HPDE6-E6E7 (cell line): ENCODE results near the gene TTC38.

Experiments used
- DNase-seq: peaks from one replicate; pipeline ENCODE4 v3.0.0; 2011; ENCODE audit warnings: missing footprints; ENCODE audit errors: extremely low spot score

TTC38 gene

DNA sequence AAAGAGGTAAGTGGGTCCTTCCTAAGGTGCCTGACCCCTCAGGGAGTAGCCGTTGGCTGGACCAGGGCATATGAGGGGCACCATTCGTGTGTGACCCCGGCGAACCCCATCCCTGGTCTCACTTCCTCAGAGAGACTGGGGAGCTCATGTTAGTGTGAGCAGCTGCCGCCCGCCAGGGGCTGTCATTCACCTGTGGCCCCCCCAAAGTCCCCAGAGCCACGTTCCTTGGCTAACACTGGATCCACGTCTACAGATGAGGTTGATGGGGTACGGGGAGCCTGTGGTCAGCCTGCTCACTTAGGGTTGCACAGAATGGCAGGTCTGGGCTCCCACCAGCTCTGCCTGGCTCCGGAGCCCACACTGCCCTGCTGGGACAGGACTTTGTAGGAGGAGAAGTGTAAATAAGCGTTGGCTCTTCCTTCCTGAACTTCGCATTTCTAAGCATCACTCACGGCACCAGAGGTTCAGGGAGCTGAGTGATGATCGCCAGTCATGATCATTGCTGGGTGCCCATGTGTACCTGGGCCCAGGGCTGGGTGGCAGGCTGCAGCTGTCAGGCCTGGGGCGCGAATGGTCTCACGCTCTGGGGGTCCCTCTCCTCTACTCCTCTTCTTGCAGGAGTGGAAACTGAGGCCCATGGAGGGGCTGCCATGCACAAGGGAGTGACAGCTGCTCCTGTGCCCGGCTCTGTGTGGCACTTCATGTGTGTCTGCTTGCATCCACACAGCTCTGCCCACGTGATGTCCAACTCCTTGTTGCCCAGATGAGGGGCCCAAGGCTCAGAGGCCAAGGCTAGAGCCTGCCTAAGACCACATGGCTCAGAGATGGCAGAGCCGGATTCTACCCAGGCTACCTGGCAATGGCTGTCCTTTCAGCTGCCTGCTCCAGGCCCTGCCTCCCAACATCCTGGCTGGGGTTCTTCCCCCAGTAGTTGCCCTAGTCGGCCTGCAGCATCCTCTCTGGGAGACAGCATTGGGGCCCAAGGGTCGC, 11.1 kb downstream of the TTC38 start:
- no peak for DNase-seq

DNA sequence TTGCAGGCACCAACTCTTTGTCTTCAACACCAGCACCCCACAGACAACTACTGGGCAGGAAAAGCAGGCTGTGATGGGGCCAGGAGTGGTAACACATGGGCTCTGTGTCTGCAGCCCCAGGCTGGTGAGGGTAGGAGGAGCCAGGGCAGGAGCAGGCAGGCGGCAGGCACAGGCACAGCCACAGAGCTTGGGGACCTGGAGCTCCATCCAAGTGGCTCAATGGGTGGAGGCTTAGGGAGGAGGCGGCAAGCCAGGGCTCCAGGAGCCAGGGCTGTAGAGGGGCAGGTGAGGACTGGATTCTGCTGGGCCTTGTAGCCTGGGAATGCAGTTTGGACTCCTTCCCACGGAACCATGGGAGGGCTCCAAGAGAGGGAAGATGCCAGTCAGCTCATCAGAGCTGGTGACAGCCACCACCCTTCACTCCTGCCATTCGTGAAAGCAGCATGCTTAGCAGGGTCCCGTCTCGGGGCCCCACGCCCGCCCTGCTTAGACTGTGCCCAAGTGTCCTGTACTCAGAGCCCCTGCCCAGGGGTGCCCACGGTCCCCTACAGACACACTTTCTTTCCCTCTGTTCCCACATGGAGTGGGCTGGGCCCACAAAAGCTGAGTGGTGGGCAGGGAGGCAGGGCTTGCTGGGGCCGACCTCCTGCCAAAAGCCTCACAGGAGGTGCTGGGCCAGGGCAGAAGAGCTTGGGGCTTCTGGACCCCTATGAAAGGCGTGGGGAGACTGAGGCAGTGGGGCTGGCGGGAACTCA, 12.4 kb downstream of the TTC38 start:
- no peak for DNase-seq

DNA sequence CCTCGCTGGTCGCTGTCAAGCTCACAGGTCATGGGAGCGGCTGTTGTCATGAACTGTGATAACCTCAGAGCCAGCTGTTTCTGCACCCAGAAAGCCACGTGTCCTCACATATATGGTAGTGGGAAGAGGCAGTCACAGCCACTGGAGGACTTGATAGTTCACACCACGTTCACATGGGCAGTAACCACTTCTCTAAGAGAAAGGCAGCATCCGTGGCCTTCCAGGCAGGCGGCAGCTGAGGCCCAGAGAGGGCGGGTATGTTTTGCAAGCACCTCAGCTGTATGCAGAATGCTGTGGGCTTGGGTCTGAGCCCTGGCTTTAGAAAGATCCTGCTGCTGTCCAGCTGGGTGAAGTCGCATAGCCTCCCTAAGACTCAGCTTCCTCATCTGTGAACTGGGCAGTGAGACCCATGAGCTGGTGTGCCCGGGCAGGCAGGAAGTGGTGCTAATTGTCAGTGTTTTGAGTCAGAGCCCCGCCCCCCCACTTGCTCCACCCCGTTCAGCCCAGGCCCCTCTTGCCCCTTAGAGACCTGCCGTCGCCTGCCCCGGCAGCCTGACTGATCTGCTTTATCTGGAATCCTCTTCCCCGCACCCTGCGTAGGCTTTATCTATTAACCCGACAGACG, 13.3 kb downstream of the TTC38 start:
- DNase-seq: no peak

DNA sequence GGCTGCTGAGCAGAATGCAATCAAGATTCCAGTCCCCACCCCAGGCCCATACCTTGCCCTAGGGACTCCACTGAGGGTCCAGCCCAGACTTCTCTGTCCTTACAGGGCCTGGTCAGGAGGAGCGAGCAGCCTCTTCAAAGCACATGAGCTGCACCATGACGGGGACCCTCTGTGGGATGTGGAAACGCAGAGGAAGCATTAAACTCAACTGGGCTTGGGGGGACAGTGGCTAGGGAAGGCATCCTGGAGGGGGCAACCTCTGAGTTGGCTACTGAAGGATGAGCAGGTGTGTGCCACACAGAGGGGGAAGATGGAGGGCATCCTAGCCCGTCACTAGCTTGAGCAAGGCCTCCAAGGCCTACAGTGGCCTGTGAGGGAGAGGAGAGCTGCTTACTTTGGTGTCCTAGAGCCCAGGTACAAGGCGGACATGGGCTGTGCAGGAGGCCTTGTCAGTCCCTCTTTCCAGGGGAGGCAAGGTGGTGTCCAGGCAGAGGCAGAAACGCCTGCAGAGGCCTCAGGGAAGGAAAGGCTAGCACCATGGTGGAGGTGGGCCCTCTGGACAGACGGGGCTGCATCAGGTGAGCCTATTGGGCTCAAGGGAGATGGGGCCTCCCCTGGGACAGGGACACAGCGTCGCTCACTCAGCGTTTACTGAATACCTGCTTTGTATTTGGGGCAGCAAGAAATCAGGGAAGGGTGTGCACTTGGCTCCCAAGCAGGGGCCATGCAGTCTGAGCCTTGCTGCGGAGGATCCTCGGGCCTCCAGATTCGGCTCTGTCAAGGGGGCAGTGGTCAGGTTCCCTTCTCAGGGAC, 14.3 kb downstream of the TTC38 start:
- DNase-seq: no peak

DNA sequence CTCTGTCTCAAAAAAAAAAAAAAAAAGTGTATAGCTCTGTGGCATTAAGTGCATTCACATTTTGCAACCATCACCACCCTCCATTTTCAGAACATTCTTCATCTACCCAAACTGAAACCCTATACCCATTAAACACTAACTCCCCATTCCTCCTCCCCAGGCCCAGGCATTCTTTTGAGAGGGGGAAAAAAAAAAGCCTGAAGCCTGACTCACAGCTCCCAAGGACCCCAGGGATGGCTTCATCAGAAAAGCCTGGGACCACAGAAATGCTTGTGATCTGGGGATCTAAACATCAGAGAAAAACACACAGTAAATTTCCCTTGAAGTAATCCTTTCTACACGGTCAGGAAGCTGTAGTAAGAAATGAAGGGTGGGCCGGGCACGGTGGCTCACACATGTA, 18.2 kb downstream of the TTC38 start:
- DNase-seq: no peak

DNA sequence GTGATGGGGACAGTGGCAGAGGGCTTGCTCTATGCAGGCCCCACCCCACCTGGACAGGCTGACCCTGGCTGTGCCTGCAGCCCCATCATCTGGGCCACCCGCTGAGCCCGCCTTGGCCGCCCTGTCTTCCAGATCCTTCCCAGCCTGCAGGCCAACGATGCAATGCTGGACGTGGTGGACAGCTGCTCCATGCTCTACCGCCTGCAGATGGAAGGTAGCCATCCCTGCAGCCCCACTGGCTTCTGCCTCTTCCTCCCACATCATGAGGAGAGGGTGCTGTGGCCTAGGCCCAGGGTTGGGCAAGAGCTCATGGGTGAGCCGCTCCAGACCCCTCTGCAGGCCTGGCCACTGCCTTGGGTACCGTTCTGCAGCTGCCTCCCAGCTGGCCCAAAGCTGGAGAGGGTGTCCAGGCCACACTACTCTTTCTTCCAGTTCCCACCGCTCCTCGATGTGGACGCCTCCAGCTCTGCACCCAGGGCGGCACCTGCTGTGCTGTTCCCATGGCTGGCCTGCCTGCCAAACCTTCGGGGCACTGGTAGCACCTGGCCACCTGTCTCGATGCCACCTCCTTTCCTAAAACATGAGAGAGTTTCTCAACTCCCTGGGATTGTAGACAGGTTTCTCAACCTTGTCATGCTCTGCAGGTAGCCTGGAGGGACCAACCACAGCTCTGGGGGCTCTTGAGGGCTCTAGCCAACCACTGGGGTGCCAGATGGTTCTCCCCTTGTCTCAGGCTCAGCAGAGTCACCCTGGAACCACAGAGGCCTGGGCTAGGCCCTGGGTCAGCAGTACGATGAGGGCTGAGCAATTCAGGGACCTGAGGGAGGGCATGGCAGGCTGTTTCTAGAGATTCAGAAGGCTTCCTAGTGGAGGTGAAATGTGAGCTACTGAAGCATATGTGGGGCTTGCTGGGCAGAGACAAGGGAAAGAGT, 19.4 kb downstream of the TTC38 start:
- no peak for DNase-seq

DNA sequence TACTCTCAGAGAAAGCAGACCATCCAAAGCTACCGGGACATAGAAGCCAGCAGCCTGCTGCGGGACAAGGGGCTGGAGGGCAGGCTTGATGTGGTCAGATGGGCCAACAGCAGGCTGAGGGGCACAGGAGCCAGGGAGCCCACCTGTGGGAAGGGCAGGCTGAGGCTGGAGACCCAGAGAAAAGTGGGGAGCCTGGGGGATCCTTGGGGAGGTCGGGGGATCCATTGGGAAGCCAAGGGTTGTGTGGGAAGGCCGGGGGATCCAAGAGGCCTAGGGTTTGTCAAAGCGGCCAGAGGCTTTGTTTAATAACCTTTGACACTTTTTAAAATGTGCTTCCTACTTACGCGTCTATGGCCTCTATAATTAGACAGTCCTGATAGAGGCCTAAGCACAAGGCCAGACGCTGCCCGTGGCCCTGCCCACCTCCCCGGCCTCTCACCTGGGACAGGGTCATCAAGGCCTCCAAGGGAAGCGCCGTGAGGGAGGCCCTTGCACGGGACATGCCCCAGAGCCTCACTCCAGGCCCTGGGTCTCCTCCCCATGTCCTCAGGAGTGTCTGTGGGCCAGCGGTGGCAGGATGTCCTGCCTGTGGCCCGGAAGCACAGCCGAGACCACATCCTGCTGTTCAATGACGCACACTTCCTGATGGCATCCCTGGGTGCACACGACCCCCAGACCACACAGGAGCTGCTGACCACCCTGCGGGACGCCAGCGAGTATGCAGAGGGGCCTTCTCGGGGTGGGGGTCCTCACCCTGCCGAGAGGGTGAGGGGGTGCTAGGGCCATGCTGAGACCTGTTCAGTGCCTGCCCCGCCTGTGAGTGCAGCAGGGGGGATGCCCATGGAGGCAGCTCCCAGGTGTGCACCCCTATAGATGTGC, 20.3 kb downstream of the TTC38 start:
- no peak for DNase-seq

DNA sequence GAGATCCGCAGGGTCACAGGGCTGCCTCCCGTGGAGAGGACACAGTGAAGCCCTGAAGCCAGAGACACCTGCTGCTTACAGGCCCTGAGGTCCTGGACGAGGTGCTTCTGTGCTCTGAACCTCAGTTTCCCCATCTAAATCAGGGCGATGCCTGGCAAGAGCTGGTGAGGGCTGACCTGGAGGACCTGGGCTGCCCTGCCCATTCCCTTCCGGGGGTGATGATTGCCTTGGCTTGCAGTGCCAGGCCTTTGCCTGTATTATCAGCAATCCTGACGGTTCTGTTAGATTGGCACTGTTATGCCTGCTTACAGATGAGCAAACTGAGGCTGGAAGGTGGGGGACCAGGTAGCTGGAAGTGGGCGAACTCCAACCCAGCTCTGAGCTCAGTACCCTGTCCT, 21.0 kb downstream of the TTC38 start:
- DNase-seq: no peak

DNA sequence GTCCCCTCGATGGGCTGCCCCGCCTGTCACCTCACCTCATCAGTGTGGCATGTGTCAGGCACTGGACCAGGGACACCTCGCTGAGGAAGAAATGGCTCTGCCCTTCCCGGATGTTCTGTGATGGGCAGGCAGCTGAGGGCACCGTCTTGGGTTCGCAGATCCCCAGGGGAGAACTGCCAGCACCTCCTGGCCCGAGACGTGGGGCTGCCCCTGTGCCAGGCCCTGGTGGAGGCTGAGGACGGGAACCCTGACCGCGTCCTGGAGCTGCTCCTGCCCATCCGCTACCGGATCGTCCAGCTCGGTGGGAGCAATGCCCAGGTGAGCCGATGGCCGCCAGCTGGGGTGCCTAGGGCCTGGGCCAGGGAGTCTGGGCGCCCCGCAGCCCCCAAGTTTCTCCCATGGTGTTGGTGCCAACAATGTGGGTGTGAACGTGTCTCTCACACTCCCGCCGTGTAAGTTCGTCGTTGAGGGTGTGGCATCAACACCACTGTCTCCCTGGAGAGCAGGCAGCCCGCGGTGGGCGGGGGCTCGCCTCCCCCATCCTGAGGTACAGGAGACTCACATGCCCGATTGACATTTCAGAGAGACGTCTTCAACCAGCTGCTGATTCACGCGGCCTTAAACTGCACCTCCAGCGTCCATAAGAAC, 21.6 kb downstream of the TTC38 start:
- no peak for DNase-seq

DNA sequence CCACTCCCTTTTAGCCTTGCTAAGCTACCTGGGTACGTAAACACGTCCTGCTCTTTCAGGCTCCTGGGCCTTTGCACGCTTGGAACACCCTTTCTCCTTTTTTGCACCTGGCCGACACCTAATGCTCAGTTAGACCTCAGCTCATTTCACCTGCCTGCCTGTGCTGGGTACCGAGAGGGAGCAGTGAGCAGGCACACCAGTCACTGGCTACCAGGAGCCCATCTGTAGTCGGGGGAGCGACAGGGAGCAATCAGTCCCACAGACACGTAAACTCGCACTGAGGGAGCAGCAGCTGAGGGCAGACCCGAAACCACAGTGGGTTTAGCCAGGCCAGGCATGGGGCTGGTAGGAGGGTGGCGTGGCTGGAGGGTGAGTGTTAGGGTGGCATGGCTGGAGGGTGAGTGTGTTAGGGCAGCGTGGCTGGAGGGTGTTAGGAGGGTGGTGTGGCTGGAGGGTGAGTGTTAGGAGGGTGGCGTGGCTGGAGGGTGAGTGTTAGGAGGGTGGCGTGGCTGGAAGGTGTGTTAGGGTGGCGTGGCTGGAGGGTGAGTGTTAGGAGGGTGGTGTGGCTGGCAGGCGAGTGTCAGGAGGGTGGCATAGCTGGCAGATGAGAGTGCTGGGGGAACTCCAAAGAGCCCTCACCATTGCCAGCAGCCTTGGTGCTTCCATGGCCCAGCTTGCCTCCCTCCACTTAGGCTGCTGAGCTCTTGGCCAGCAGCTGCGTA, 22.5 kb downstream of the TTC38 start:
- DNase-seq: no peak

DNA sequence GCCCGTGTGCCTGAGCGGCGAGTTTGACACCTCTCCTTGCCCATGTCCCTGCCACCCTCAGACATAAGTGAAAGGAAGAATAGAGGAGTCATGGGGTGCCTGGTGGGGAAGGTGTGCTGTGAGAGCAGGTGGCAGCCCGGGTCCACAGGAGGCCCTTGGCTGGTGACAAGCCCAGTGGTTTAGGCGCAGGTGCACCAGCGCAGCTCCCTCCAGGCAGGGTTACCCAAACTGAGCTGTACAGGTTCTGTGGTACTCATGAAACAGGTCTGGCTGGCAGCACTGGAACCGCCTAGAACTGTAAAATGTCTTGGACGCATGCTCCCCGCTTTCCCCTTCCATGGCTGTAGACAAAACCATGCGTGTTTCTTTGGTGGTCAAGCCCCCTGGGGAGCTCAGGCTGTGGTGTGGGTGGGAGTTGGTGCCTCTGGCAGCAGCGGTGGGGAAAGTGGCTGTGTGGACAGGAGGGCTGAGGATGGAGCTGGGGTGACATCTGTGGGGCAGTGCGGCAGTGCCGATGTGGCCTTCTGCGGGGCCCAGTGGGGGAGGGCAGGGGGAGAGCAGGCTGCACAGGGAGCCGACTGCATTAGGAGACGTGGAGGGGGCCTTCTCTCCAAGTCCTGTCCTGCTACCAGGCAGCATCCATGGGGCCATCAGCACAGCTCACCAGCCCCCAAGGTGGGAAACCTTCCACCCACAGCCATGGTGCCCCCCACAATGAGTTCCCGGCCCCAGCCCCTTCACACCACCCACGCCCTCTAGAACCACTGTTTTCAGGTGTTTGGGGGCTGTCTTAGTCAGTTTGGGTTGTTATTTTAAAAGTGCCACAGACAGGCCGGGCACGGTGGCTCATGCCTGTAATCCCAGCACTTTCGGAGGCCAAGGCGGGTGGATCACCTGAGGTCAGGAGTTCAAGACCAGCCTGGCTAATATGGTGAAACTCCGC, 23.3 kb downstream of the TTC38 start:
- DNase-seq: no peak

DNA sequence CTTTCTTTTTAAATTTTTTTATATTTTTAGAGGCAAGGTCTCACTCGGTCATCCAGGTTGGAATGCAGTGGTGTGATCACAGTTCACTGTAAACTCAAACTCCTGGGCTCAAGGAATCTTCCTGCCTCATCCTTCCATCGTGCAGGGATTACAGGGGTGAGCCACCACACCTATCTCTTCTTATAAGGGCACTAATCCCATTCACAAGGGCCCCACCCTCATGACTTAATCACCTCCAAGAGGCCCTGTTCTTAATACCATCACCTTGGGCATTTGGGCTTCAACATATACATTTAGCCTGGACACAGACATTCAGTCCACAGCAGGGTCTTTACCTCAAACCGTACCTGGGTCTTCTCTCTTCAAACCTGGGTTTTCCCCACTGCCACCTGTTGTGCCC, 24.4 kb downstream of the TTC38 start:
- DNase-seq: no peak

DNA sequence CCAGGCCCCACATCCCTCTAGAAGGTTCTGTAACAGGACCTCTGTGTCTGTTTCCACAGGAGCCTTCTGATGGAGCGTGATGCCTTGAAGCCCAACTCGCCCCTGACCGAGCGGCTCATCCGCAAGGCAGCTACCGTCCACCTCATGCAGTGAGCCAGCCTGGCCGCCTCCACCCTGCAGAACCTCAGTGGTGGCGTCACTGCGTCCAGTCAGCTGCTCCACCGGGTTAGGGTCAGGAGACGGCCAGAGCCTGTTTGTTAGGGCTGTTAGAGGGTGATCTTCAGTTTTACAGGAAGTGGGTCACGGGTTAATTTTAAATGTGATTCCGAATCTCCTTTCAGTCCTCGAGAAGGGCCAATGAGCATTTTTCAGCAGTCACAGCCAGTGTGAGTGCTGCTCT, 24.9 kb downstream of the TTC38 start:
- DNase-seq: no peak

DNA sequence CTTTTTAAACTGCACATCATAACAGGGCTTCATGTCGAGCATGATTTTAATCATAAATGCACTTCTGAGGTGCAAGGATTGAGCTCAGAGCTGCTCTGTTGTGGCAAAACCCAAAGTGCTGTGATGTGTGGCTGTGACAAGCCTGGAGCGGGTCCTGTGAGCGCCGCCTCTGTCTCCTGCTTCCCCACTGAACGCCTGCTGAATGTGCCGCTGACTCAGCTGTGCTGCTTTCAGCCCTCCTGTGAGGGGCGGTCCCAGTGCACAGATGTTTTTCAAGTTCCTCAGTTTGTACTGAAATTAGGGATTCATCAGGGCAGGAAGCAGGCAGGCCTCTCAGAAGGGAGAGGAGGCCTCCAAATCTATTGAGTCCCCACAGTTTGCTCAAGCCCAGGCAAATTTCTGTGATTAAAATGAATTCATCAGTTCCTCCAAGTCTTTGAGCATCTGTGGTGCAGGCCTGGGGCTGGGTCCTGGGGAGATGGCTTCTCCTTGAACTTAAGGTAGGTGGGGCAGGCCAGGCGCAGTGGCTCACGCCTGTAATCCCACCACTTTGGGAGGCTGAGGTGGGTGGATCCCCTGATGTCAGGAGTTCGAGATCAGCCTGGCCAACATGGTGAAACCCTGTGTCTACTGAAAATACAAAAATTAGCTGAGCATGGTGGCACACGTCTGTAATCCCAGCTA, 25.9 kb downstream of the TTC38 start:
- DNase-seq: no peak

DNA sequence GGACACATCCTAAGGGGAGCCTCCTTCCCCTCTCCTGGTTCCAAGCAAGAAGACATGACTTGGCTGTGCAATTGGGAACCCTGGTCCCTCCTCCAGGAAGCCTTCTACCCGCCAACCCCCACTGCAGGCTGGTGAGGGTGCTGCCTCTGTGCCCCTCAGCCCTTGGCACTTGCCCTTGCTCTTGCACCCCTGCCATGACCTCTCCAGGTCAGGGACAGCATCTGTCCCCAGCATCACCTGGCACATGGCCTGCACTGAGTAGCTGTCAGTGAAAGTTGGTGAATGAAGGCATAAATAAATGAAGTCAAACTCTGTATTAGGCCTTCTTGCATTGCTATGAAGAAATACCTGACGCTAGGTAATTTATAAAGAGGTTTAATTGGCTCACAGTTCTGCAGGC, 27.0 kb downstream of the TTC38 start:
- DNase-seq: no peak

DNA sequence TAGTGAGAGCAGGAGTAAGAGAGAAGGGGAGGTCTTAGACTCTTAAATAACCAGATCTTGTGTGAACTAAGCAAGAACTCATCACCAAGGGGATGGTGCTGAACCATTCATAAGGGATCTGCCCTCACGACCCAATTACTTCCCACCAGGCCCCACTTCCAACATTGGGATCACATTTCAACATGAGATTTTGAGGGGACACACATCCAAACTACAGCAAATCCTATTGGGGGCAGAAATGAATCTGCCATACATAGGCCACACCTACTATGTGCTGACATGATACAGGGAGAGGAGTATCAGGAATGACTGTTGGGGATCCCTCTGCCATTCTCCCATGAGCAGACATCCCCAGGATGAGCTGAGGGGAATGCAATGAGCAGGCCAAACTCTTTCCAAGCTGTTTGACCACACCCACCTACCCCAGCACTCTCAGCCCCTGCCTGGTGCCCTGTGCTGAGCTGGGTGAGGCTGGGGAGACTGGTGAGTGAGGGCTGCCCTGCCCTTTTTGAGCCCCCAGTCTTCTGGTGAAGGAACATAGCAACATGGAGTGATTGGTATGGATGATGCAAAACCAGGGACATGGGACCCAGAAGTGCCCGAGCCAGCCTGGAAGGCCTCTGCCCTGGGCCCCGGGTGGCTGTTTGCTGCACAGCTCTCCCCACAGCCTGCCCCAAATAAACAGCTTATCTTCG, 27.6 kb downstream of the TTC38 start:
- DNase-seq: no peak
